ENCODE measurements around the gene C17orf67. TPM values are rescaled to one million over a fixed set of nuclear protein-coding genes. Genes with fewer than 3 reads are reported as not detected.

Gene C17orf67
- total RNA-seq, 1 experiment from 2014 or later: 1.0 TPM

- H3K27ac Mint-ChIP-seq: no peak overlapping the region
Measured at GRCh38 chr17:56806949-56807348, 26.8 kb downstream of the C17orf67 start.

More at GRCh38 chr17:56806949-56807348, 26.8 kb downstream of the C17orf67 start:
- H3K36me3 Mint-ChIP-seq (ENCODE audit: insufficient read depth in 1 of 3, low read depth in 3 of 3): no peaks in the 10 kb centered on the region; a peak in 1 of 7 replicates
- no peak overlapping the region for H2BK20ac ChIP-seq (ENCODE audit: low read depth, low read length, poor library complexity, severe bottlenecking)
- no peak overlapping the region for H3K18ac ChIP-seq (ENCODE audit: insufficient read length, low read depth, low read length)
- H3K79me1 ChIP-seq (ENCODE audit: insufficient read depth, low read depth, low read length, poor library complexity, severe bottlenecking): no peaks in the 10 kb centered on the region
- no peak overlapping the region; a peak in 1 of 5 replicates for H3K4me3 Mint-ChIP-seq
- TF ChIP-seq, protein P1, sequence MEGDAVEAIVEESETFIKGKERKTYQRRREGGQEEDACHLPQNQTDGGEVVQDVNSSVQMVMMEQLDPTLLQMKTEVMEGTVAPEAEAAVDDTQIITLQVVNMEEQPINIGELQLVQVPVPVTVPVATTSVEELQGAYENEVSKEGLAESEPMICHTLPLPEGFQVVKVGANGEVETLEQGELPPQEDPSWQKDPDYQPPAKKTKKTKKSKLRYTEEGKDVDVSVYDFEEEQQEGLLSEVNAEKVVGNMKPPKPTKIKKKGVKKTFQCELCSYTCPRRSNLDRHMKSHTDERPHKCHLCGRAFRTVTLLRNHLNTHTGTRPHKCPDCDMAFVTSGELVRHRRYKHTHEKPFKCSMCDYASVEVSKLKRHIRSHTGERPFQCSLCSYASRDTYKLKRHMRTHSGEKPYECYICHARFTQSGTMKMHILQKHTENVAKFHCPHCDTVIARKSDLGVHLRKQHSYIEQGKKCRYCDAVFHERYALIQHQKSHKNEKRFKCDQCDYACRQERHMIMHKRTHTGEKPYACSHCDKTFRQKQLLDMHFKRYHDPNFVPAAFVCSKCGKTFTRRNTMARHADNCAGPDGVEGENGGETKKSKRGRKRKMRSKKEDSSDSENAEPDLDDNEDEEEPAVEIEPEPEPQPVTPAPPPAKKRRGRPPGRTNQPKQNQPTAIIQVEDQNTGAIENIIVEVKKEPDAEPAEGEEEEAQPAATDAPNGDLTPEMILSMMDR (conservative IDR thresholded peaks at IDR 0.05): no peak
- no peak overlapping the region for H3K4me2 ChIP-seq (ENCODE audit: insufficient read depth, insufficient read length, low read length)
- H2AFZ ChIP-seq (ENCODE audit: low read length): no peak overlapping the region
- no peak overlapping the region for H4K8ac ChIP-seq (replicated peaks; ENCODE audit: insufficient read length, low read depth, low read length)
- no peak for DNase-seq
- H2AK5ac ChIP-seq (ENCODE audit: insufficient read length, low read length): no peak overlapping the region
- no peaks in the 10 kb centered on the region; a peak in 1 of 5 replicates for H3K9me3 Mint-ChIP-seq
- H4K20me1 ChIP-seq (ENCODE audit: control insufficient read depth, insufficient read depth, insufficient read length): no peaks in the 10 kb centered on the region
- no peak overlapping the region for H2BK12ac ChIP-seq (ENCODE audit: insufficient read length, low read depth, low read length)
- no peak overlapping the region for H3T11ph ChIP-seq (ENCODE audit: low read length)
- no peak overlapping the region for H2BK5ac ChIP-seq (ENCODE audit: insufficient read length, low read length)
- no peak overlapping the region for H3K9ac ChIP-seq (ENCODE audit: extremely low read depth, insufficient read length, low read length)
- no peak overlapping the region for H3K56ac ChIP-seq (ENCODE audit: insufficient read length, low read depth, low read length)
- no peak overlapping the region for H4K91ac ChIP-seq (ENCODE audit: insufficient read length, low read depth, low read length)
- no peak overlapping the region for H3K14ac ChIP-seq (ENCODE audit: insufficient read depth, low read length)
- no peak overlapping the region for H2BK120ac ChIP-seq (ENCODE audit: low read depth, low read length, poor library complexity, severe bottlenecking)
- H3K23ac ChIP-seq (ENCODE audit: insufficient read length, low read depth, low read length): no peak overlapping the region
- no peak overlapping the region for H2BK15ac ChIP-seq (ENCODE audit: low read depth, low read length)
- H3K4ac ChIP-seq (ENCODE audit: low read depth, low read length): no peak overlapping the region
- no peaks in the 10 kb centered on the region for H3K23me2 ChIP-seq (ENCODE audit: insufficient read length, low read depth, low read length, poor library complexity, severe bottlenecking)
- H3K4me1 Mint-ChIP-seq: no peaks in the 10 kb centered on the region
- H3K9me3 ChIP-seq (ENCODE audit: control insufficient read depth, low read depth, low read length): no peaks in the 10 kb centered on the region
- H4K5ac ChIP-seq (ENCODE audit: insufficient read length, low read depth, low read length): no peak overlapping the region
- no peak overlapping the region for H3K27ac ChIP-seq (ENCODE audit: insufficient read length, low read depth, low read length)
- no peaks in the 10 kb centered on the region for H3K79me2 ChIP-seq (ENCODE audit: insufficient read depth, low read length)
- no peaks in the 10 kb centered on the region; the same call in 1 of the 2 replicates for H3K27me3 Mint-ChIP-seq (ENCODE audit: low read depth)
- no peaks in the 10 kb centered on the region for H3K4me1 ChIP-seq (ENCODE audit: insufficient read depth, low read length)
- WGBS (ENCODE audit: extremely low coverage, insufficient read length, low lambda C conversion rate): no CpG with 5 or more reads among the region's 4 CpGs
- no peaks in the 10 kb centered on the region for H3K27me3 ChIP-seq (ENCODE audit: insufficient read depth, low read length)

All from H9 (cell line).